Measurements from ENCODE around the gene RNF220.

Gene RNF220

DNA sequence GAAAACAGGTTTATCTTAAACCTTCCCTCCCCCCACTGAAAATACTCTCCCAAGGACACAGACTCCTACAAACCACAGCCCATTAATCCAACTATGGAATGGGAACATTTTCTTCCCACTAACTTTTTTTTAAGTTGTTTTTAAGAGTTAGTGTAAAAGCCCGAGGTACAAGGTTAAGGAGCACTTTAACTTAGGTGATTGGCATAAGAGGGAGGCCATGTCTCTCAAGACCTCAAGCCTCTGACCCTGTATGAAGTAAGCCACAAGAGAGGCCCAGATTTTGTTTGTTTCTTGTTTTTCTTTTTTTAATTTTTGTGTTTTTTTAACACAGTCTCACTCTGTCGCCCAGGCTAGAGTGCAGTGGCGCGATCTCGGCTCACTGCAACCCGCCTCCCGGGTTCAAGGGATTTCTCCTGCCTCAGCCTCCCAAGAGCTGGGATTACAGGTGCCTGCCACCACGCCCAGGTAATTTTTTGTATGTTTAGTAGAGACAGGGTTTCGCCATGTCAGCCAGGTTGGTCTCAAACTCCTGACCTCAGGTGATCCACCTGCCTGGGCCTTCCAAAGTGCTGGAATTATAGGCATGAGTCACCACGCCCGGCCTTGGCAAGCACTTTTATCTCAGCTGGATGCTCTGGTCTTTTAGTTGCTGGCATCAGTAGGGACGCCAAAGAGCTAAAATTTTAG lies 283.8 kb downstream of the RNF220 start:
- no peak overlapping the region for H3K4me3 ChIP-seq (replicated peaks in 1 of 2; ENCODE audit: low read depth in 2 of 2, low read length in 2 of 2)
- TF ChIP-seq, protein P1, sequence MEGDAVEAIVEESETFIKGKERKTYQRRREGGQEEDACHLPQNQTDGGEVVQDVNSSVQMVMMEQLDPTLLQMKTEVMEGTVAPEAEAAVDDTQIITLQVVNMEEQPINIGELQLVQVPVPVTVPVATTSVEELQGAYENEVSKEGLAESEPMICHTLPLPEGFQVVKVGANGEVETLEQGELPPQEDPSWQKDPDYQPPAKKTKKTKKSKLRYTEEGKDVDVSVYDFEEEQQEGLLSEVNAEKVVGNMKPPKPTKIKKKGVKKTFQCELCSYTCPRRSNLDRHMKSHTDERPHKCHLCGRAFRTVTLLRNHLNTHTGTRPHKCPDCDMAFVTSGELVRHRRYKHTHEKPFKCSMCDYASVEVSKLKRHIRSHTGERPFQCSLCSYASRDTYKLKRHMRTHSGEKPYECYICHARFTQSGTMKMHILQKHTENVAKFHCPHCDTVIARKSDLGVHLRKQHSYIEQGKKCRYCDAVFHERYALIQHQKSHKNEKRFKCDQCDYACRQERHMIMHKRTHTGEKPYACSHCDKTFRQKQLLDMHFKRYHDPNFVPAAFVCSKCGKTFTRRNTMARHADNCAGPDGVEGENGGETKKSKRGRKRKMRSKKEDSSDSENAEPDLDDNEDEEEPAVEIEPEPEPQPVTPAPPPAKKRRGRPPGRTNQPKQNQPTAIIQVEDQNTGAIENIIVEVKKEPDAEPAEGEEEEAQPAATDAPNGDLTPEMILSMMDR (IDR thresholded peaks at IDR 0.05; ENCODE audit: low read depth, low read length), result no peak
- no peak for DNase-seq (ENCODE audit: low read depth in 2 of 2)

DNA sequence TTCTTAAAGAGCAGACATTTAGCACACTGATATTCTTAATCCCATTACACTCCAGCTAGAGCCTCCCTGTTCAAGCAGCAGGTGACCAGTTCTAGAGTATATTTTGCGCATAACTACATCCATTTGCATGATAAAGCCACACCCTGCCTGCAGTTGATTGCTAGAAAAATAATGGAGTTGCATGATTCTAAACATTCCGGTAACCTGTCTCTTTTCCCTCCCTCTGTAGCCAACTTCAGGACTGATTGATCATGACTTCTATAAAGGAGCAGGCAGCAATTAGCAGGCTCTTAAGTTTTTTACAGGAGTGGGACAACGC lies 284.4 kb downstream of the RNF220 start:
- no peak for DNase-seq (ENCODE audit: low read depth in 2 of 2)
- TF ChIP-seq, protein P1 (IDR thresholded peaks at IDR 0.05; ENCODE audit: low read depth, low read length), result no peak
- no peak overlapping the region for H3K4me3 ChIP-seq (replicated peaks in 1 of 2; ENCODE audit: low read depth in 2 of 2, low read length in 2 of 2)

DNA sequence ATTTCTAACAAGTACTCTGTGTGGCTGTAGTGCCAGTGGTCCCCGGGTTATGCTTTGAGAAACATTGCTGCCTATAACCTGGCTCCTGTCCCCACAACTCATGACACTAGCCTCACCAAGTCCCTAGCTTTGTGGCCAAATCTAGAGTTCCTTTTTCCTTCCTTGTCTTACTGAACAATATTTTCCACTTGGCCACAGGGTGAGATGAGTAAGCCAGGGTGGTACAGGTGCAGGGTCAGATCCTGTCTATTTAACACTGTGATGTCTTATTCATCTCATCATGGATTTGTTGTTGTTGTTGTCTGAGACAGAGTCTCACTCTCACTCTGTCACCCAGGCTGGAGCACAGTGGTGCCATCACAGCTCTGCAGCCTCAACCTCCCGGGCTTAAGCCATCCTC lies 288.1 kb downstream of the RNF220 start:
- no peak overlapping the region for H3K4me3 ChIP-seq (replicated peaks in 1 of 2; ENCODE audit: low read depth in 2 of 2, low read length in 2 of 2)
- DNase-seq (ENCODE audit: low read depth in 2 of 2), result no peak
- TF ChIP-seq, protein P1 (IDR thresholded peaks at IDR 0.05; ENCODE audit: low read depth, low read length), result no peak

DNA sequence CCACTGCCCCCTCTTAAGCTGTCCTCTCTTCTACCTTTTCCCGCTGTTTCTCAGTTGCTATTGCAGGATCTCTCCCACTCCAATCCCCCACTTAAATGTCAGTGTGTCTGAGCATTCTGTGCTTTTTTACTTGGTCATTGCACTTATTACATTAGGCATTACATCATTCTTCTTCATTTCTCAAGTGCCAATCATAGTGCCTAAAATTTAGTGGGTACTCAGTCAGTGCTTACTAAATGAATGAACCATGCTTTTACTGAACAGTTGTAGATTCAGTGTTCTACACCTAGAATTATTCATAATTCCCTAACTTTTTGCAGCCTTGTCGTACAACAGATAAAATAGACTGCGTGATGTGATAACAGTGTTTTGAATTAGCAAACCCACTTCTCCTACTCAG lies 288.8 kb downstream of the RNF220 start:
- H3K4me3 ChIP-seq (replicated peaks in 1 of 2; ENCODE audit: low read depth in 2 of 2, low read length in 2 of 2), result no peak overlapping the region
- no peak for DNase-seq (ENCODE audit: low read depth in 2 of 2)
- TF ChIP-seq, protein P1 (IDR thresholded peaks at IDR 0.05; ENCODE audit: low read depth, low read length), result no peak

DNA sequence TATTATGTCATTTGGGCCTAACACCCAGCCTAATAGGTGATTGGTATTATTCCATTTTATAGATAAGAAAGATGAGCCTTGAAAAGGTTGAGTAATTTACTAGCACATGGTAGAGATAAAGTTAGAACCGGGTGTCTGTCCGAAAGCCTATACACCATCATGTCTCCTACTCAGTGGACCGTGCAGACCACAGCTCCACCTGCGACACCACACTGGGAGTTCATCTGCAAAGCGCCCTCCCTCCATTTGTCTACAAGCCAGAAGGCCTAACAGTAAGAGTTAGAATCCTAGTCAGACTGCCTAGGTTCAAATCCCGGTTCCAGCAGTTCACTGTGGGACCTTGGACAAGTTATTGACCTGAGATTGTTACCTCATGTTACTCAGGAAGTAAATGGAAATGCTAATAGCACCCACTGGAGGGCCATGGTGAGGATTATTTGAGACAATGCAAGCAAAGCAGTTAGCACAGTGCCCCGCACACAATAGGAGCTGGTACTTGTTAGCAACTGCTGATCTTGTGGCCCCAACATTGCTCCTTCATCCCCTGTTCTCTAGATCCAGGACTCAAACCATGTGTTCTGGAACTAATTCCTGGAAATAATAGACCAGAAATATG lies 289.9 kb downstream of the RNF220 start:
- TF ChIP-seq, protein P1 (IDR thresholded peaks at IDR 0.05; ENCODE audit: low read depth, low read length), result no peak
- no peak overlapping the region for H3K4me3 ChIP-seq (replicated peaks in 1 of 2; ENCODE audit: low read depth in 2 of 2, low read length in 2 of 2)
- no peak for DNase-seq (ENCODE audit: low read depth in 2 of 2)

DNA sequence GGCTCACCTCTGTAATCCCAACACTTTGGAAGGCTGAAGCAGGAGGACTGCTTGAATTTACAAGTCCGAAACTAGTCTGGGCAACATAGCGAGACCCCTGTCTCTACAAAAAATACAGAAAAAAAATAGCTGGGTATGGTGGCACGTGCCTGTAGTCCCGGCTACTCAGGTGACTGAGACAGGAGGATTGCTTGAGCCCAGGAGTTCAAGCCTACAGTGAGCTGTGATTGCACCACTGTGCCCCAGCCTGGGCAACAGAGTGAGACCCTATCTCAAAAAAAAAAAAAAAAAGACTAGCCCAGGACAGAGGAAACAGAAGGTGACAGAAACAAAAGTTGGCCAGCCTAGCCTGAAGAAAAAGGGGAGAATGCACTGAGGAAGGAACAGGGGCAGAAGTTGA lies 290.6 kb downstream of the RNF220 start:
- TF ChIP-seq, protein P1 (IDR thresholded peaks at IDR 0.05; ENCODE audit: low read depth, low read length), result no peak
- H3K4me3 ChIP-seq (replicated peaks in 1 of 2; ENCODE audit: low read depth in 2 of 2, low read length in 2 of 2), result no peak overlapping the region
- DNase-seq (ENCODE audit: low read depth in 2 of 2), result no peak

DNA sequence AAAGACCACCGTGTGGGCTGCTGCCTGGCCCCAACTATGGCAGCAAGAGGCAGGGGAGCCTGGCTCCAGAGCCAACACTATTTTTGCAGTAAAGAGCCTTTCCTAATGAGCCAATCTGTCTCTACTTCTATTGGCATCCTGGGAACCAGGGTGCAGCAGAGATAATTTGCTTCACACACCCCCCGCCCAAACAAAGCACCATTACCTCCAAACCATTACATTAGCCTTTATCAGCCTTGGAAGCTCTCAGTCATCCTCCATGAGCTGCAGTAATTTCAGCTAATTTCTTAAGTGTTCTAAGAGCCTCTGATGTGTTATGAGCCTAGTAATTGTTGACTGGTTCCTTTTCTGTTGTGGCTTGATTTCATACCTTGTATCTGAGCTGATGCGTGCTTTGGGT lies 291.0 kb downstream of the RNF220 start:
- TF ChIP-seq, protein P1 (IDR thresholded peaks at IDR 0.05; ENCODE audit: low read depth, low read length), result no peak
- H3K4me3 ChIP-seq (replicated peaks in 1 of 2; ENCODE audit: low read depth in 2 of 2, low read length in 2 of 2), result no peak overlapping the region
- DNase-seq (ENCODE audit: low read depth in 2 of 2), result no peak

Measured in cardiac fibroblast (primary cell).